Neural cell (in vitro differentiated cells): ENCODE data around the gene LRIF1. TPM values are rescaled to one million over a fixed set of nuclear protein-coding genes. Genes with fewer than 3 reads are reported as not detected.

Experiments used
- H2AFZ ChIP-seq: fragments of 200-600, 300-800 bp; sonication (generic), shearing (Covaris generic); 2 replicates; pipeline ENCODE4 v1.6.0; 2014; ENCODE audit warnings: low read depth, mild to moderate bottlenecking, antibody characterized with exemption, low read length, moderate library complexity
- H3F3A ChIP-seq: fragments of 200-600 bp; shearing (Covaris generic); 2 replicates; pipeline ENCODE4 v1.6.1; 2016; ENCODE audit warnings: mild to moderate bottlenecking, moderate library complexity, mixed read lengths, antibody characterized with exemption, low read length; ENCODE audit not compliant: insufficient read depth, poor library complexity, severe bottlenecking
- H3K27ac ChIP-seq: fragments of 200-600, 300-800 bp; sonication (generic), shearing (Covaris generic); 2 replicates; pipeline ENCODE4 v1.5.1; 2014; ENCODE audit warnings: mild to moderate bottlenecking, low read length, moderate library complexity
- H3K27me3 ChIP-seq: fragments of 300-800, 200-600 bp; sonication (generic), shearing (Covaris generic); 2 replicates; pipeline ENCODE4 v1.6.0; 2014; ENCODE audit warnings: mild to moderate bottlenecking, low read depth, low read length, moderate library complexity; ENCODE audit not compliant: insufficient read depth
- H3K36me3 ChIP-seq: fragments of 300-800, 200-600 bp; sonication (generic), shearing (Covaris generic); 2 replicates; pipeline ENCODE4 v1.5.1; 2014; ENCODE audit warnings: mild to moderate bottlenecking, antibody characterized with exemption, low read length, moderate library complexity; ENCODE audit not compliant: insufficient read depth
- H3K4me2 ChIP-seq: fragments of 300-800, 200-600 bp; sonication (generic), shearing (Covaris generic); 2 replicates; pipeline ENCODE4 v1.6.0; 2014; ENCODE audit warnings: mild to moderate bottlenecking, low read length
- H3K4me3 ChIP-seq: fragments of 300-800, 200-600 bp; sonication (generic), shearing (Covaris generic); 2 replicates; pipeline ENCODE4 v1.5.1; 2014; ENCODE audit warnings: mild to moderate bottlenecking, low read length, moderate library complexity
- H3K79me2 ChIP-seq: fragments of 200-600 bp; shearing (Covaris generic); replicated peaks from 2 replicates; pipeline ENCODE4 v1.6.0; 2014; ENCODE audit warnings: mild to moderate bottlenecking, low read length, moderate library complexity; ENCODE audit not compliant: insufficient read depth
- H3K9ac ChIP-seq: fragments of 300-800, 200-600 bp; sonication (generic), shearing (Covaris generic); 2 replicates; pipeline ENCODE4 v1.6.1; 2016; ENCODE audit warnings: mild to moderate bottlenecking, low read length, mixed read lengths
- H3K9me2 ChIP-seq: fragments of 200-600 bp; shearing (Covaris generic); 2 replicates; pipeline ENCODE4 v1.6.1; 2016; ENCODE audit warnings: mild to moderate bottlenecking, low read length, mixed read lengths; ENCODE audit not compliant: insufficient read depth
- H3K9me3 ChIP-seq: fragments of 200-600, 300-800 bp; sonication (generic), shearing (Covaris generic); 2 replicates; pipeline ENCODE4 v1.6.1; 2016; ENCODE audit warnings: mild to moderate bottlenecking, mixed run types, low read length, moderate library complexity, mixed read lengths
- H4K20me1 ChIP-seq: fragments of 200-600 bp; shearing (Covaris generic); 2 replicates; pipeline ENCODE4 v1.6.1; 2016; ENCODE audit warnings: mild to moderate bottlenecking, mixed run types; ENCODE audit not compliant: insufficient read depth
- EP300 ChIP-seq: fragments of 450-650 bp; conservative IDR thresholded peaks from 2 replicates; pipeline ENCODE4 v1.6.1; 2014; ENCODE audit warnings: antibody characterized with exemption, mild to moderate bottlenecking, moderate library complexity; ENCODE audit not compliant: poor library complexity, severe bottlenecking
- EZH2 ChIP-seq: fragments of 200-600, 300-800 bp; shearing (Covaris generic), sonication (generic); IDR thresholded peaks from 2 replicates; pipeline ENCODE4 v1.6.1; 2014; ENCODE audit warnings: antibody characterized with exemption, low read length, borderline replicate concordance, mild to moderate bottlenecking; ENCODE audit not compliant: insufficient read depth, poor library complexity, severe bottlenecking
- MXI1 ChIP-seq: fragments of 450-650 bp; conservative IDR thresholded peaks from 2 replicates; pipeline ENCODE4 v1.6.1; 2014; ENCODE audit warnings: antibody characterized with exemption, mild to moderate bottlenecking; ENCODE audit not compliant: poor library complexity, severe bottlenecking
- POLR2AphosphoS5 ChIP-seq: IDR thresholded peaks from 2 replicates; pipeline ENCODE4 v1.6.1; 2012
- RAD21 ChIP-seq: fragments of 450-650 bp; conservative IDR thresholded peaks from 2 replicates; pipeline ENCODE4 v1.6.1; 2014; ENCODE audit warnings: antibody characterized with exemption, mild to moderate bottlenecking, moderate library complexity
- SMC3 ChIP-seq: fragments of 450-650 bp; conservative IDR thresholded peaks from 2 replicates; pipeline ENCODE4 v1.6.1; 2014; ENCODE audit warnings: antibody characterized with exemption, mild to moderate bottlenecking, moderate library complexity; ENCODE audit not compliant: poor library complexity
- TAF1 ChIP-seq: IDR thresholded peaks from 2 replicates; pipeline ENCODE4 v1.6.1; 2012; ENCODE audit warnings: low read depth
- polyA plus RNA-seq: library from polyadenylated mRNA; depleted of rRNA; stranded (reverse); fragments of >200 nt; gene quantifications from 2 replicates; pipeline ENCODE4 v1.2.3, GENCODE V29; 2014
- TF ChIP-seq, protein P1 (sequence below): IDR thresholded peaks from 2 replicates; pipeline ENCODE4 v1.6.1; 2012; ENCODE audit warnings: borderline replicate concordance
- TF ChIP-seq, protein P2 (sequence below): fragments of 450-650 bp; IDR thresholded peaks from 2 replicates; pipeline ENCODE4 v1.5.1; 2014; ENCODE audit warnings: antibody characterized with exemption, mild to moderate bottlenecking, moderate library complexity; ENCODE audit not compliant: poor library complexity, severe bottlenecking

Gene LRIF1
- polyA plus RNA-seq, 1 donor from 2014 or later: 26.8 TPM

DNA sequence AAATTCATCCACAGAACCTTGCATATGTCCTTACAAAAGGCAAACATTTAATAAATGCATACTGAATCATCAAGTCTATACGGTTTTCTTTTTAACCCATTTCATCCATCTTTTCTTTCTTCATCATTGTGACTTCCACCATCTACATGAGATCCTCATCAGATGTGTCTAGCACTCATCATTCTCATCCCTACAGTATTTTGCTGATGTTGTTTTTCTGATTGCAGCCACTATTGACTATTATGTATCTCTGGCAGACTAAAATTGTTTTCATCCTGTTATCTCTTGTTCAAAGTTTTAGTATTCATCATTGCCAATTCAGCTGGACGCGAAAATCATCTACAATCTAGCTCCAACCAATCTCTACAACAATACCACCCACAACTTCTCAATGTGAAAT, 5.9 kb downstream of the LRIF1 start:
- Histone ChIP-seq H3K4me2 (no peak overlapping the region), H3F3A (no peaks in the 10 kb centered on the region), H4K20me1 (no peaks in the 10 kb centered on the region)

DNA sequence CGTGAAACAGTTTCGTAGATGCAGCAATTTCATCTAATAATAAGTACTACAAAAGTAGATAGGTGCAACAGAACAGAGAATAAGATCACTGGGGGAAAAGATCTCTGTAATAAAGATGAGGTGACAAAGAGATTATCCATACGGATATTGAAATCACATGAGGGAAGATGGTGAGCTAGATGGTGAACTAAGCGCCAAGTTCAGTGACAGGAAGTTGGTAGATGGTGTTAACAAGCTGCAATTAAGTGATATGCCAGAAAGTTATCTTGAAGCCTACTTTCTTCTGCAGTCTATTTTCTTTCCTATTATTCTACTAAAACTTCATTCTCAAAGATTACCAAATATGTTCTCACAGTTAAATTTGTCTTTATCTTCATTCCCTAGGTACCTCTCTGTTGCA, 7.1 kb downstream of the LRIF1 start:
- Histone ChIP-seq H3K9me2 (no peaks in the 10 kb centered on the region), H3K9me3 (no peaks in the 10 kb centered on the region), H4K20me1 (no peaks in the 10 kb centered on the region), H3K4me2 (no peak overlapping the region), H3K27ac (no peak overlapping the region), H3K9ac (no peak overlapping the region), H3K79me2 (peaks cover 23% of the 10 kb centered on the region), H2AFZ (no peak overlapping the region), H3K36me3 (no peaks in the 10 kb centered on the region), H3K27me3 (no peaks in the 10 kb centered on the region), H3F3A (no peaks in the 10 kb centered on the region), H3K4me3 (no peak overlapping the region)
- no peak for TF ChIP-seq EZH2
- TF ChIP-seq TAF1: no peak
- TF ChIP-seq EP300: no peak
- no peak for TF ChIP-seq MXI1
- TF ChIP-seq, protein P1, sequence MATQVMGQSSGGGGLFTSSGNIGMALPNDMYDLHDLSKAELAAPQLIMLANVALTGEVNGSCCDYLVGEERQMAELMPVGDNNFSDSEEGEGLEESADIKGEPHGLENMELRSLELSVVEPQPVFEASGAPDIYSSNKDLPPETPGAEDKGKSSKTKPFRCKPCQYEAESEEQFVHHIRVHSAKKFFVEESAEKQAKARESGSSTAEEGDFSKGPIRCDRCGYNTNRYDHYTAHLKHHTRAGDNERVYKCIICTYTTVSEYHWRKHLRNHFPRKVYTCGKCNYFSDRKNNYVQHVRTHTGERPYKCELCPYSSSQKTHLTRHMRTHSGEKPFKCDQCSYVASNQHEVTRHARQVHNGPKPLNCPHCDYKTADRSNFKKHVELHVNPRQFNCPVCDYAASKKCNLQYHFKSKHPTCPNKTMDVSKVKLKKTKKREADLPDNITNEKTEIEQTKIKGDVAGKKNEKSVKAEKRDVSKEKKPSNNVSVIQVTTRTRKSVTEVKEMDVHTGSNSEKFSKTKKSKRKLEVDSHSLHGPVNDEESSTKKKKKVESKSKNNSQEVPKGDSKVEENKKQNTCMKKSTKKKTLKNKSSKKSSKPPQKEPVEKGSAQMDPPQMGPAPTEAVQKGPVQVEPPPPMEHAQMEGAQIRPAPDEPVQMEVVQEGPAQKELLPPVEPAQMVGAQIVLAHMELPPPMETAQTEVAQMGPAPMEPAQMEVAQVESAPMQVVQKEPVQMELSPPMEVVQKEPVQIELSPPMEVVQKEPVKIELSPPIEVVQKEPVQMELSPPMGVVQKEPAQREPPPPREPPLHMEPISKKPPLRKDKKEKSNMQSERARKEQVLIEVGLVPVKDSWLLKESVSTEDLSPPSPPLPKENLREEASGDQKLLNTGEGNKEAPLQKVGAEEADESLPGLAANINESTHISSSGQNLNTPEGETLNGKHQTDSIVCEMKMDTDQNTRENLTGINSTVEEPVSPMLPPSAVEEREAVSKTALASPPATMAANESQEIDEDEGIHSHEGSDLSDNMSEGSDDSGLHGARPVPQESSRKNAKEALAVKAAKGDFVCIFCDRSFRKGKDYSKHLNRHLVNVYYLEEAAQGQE: no peak
- TF ChIP-seq RAD21: no peak
- TF ChIP-seq POLR2AphosphoS5: no peak
- TF ChIP-seq SMC3: no peak
- TF ChIP-seq, protein P2, sequence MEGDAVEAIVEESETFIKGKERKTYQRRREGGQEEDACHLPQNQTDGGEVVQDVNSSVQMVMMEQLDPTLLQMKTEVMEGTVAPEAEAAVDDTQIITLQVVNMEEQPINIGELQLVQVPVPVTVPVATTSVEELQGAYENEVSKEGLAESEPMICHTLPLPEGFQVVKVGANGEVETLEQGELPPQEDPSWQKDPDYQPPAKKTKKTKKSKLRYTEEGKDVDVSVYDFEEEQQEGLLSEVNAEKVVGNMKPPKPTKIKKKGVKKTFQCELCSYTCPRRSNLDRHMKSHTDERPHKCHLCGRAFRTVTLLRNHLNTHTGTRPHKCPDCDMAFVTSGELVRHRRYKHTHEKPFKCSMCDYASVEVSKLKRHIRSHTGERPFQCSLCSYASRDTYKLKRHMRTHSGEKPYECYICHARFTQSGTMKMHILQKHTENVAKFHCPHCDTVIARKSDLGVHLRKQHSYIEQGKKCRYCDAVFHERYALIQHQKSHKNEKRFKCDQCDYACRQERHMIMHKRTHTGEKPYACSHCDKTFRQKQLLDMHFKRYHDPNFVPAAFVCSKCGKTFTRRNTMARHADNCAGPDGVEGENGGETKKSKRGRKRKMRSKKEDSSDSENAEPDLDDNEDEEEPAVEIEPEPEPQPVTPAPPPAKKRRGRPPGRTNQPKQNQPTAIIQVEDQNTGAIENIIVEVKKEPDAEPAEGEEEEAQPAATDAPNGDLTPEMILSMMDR: no peak

More for the DNA sequence above, 5.9 kb downstream of the LRIF1 start:
- TF ChIP-seq POLR2AphosphoS5: no peak
- no peak for TF ChIP-seq RAD21
- no peak for TF ChIP-seq SMC3
- TF ChIP-seq, protein P2: no peak
- TF ChIP-seq, protein P1: no peak
- TF ChIP-seq TAF1: no peak
- no peak for TF ChIP-seq MXI1
- no peak for TF ChIP-seq EP300
- Histone ChIP-seq H2AFZ (no peak overlapping the region), H3K36me3 (no peaks in the 10 kb centered on the region), H3K27me3 (no peaks in the 10 kb centered on the region), H3K9me3 (no peaks in the 10 kb centered on the region), H3K4me3 (no peak overlapping the region), H3K27ac (no peak overlapping the region), H3K9me2 (no peaks in the 10 kb centered on the region), H3K79me2 (peaks cover 32% of the 10 kb centered on the region), H3K9ac (no peak overlapping the region)
